Tibial artery (tissue), 4 donors: ENCODE results near the gene CLSTN1.
A peak's percentile ranks its signal among the peaks of the same experiment; 100 is the strongest.
"Not testable (repeated sequence)": the region's sequence is repeated elsewhere in the genome, so short reads cannot be mapped to it uniquely, and the experiment has no call there.

Experiments
- DNase-seq, 2 donors: peaks; one replicate each; pipeline ENCODE4 v3.0.0-alpha.2; 2019
- H3K27ac ChIP-seq, 2 donors: fragments of 200-600 bp; sonication (generic) in 1 of 2; 1 replicate in 1 of 2; 2 replicates in 1 of 2; pipeline ENCODE4 v1.5.1; 2018 to 2019; ENCODE audit warnings: mild to moderate bottlenecking in 1 of 2
- H3K27me3 ChIP-seq, 2 donors: fragments of 200-600 bp; sonication (generic) in 1 of 2; one replicate each; pipeline versions ENCODE4 v1.5.1 to v1.6.0; 2016 to 2019
- H3K36me3 ChIP-seq, 3 donors: fragments of 200-600 bp; sonication (generic) in 2 of 3; one replicate each; pipeline ENCODE4 v1.5.1; 2016 to 2019; ENCODE audit warnings: mild to moderate bottlenecking in 2 of 3
- H3K4me1 ChIP-seq, 4 donors: fragments of 200-600 bp; sonication (generic) in 2 of 4; 1 replicate in 3 of 4; 2 replicates in 1 of 4; pipeline ENCODE4 v1.5.1; 2016 to 2019
- H3K4me3 ChIP-seq, 2 donors: fragments of 200-600 bp; sonication (generic) in 1 of 2; 1 replicate in 1 of 2; 2 replicates in 1 of 2; pipeline ENCODE4 v1.5.1; 2018 to 2019; ENCODE audit warnings: mild to moderate bottlenecking in 2 of 2
- H3K9me3 ChIP-seq, 3 donors: fragments of 200-600 bp; sonication (generic) in 1 of 3; one replicate each; pipeline ENCODE4 v1.5.1; 2016 to 2019
- intact Hi-C: fragments of 100-400 bp; cut with DNase I; formaldehyde crosslinking; loops from one replicate; pipeline ENCODE4 v1.15.0; 2023; ENCODE audit warnings: low total_unique reads
- TF ChIP-seq, protein P1 (sequence below), 2 experiments: fragments of 200-600 bp in 1 of 2; fragments of 450-650 bp in 1 of 2; IDR thresholded peaks; one replicate each; pipeline ENCODE4 v1.5.1; 2017 to 2019; ENCODE audit warnings: antibody characterized with exemption in 2 of 2, mild to moderate bottlenecking in 1 of 2, moderate library complexity in 1 of 2

Gene CLSTN1

DNA sequence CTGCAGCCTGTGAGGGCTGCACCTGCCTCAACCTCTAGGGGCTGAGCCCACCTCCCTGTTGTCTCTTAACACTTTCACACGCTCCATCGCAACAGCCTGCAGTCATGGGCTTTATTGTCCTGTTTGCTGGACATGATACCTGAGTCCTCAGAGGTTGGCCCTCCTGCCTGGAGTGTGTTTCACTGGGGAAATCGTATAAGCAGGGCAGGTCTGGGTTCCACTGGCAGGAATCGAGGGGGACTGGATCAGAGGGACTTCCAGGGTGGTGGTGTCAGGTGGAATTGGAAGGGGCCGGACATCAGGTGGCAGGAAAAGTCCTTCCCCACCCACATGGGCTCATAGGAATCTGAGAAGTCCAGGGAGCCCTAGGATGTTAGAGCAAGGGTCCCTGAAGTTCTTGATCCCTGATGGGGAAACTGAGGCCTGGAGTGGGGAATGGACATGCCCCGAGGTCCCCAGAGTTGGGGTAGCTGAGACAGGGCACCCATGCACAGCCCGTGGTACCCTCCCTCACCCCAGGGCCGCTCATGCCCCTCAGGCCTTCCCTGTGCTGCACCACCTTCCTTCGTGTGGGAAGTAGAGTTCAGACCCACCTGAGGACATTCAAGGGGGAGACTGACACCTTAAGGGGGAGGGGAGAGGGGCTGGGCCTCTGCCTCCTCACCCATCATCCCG is 105.6 kb downstream of the CLSTN1 start:
- Histone ChIP-seq H3K9me3 (peaks cover 0 to 4% (median 4%) of the 10 kb centered on the region in 3 donors), H3K27me3 (no peaks in the 10 kb centered on the region), H3K4me3 (no peak overlapping the region), H3K27ac (no peak overlapping the region), H3K4me1 (peaks cover 0 to 8% (median 4%) of the 10 kb centered on the region in 4 donors), H3K36me3 (peaks cover 24 to 90% (median 67%) of the 10 kb centered on the region in 3 donors)
- intact Hi-C loops: no loop called here
- DNase-seq: no peak
- TF ChIP-seq, protein P1, sequence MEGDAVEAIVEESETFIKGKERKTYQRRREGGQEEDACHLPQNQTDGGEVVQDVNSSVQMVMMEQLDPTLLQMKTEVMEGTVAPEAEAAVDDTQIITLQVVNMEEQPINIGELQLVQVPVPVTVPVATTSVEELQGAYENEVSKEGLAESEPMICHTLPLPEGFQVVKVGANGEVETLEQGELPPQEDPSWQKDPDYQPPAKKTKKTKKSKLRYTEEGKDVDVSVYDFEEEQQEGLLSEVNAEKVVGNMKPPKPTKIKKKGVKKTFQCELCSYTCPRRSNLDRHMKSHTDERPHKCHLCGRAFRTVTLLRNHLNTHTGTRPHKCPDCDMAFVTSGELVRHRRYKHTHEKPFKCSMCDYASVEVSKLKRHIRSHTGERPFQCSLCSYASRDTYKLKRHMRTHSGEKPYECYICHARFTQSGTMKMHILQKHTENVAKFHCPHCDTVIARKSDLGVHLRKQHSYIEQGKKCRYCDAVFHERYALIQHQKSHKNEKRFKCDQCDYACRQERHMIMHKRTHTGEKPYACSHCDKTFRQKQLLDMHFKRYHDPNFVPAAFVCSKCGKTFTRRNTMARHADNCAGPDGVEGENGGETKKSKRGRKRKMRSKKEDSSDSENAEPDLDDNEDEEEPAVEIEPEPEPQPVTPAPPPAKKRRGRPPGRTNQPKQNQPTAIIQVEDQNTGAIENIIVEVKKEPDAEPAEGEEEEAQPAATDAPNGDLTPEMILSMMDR (IDR thresholded peaks at IDR 0.05): no peak

DNA sequence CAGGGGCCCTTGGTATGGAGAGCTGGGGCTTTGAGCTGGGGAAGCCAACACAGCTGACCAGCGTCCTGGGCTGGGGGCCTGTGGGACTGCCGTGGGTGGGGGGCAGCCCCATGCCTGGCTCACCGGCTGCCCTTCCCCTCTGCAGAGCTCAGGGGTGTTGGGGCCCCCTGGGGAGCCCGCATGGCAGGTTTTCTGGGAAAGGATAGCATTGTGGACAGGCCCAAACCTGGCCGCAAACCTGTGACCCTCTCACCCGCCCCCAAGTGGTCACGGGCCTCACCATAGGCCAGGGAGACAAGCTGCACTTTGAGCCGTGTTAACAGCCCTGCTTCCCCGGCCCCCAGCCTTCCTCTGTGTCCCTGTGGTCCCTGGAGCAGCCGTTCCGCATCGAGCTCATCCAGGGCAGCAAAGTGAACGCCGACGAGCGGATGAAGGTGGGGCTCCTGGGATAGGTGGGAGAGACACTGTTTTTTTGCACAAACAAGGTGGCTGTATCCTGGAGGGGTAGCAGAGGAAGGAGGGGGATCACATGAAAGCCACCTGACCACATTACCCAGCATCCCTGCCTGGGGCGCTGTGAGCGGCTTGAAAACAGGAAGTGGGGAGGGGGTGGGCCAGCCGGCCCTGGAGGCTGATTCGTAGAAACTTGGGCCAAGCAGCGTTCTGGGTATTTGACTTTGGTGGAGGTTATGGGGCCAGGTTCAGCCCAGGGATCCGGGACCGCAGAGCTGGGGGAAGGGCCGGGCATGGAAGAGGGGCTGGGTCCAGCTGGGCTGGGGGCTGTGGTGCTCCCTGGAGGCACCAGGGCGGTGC is 106.4 kb downstream of the CLSTN1 start:
- peaks cover 0 to 8% (median 4%) of the 10 kb centered on the region in 4 donors for H3K4me1 ChIP-seq
- no peak overlapping the region for H3K4me3 ChIP-seq
- intact Hi-C loops: no loop called here
- H3K9me3 ChIP-seq: no peaks in the 10 kb centered on the region
- TF ChIP-seq, protein P1 (IDR thresholded peaks at IDR 0.05): no peak
- DNase-seq: peak in 1 of 2 donors; percentile 58
- H3K27me3 ChIP-seq: no peaks in the 10 kb centered on the region
- H3K36me3 ChIP-seq: peaks cover 17 to 89% (median 66%) of the 10 kb centered on the region in 3 donors
- no peak overlapping the region for H3K27ac ChIP-seq

DNA sequence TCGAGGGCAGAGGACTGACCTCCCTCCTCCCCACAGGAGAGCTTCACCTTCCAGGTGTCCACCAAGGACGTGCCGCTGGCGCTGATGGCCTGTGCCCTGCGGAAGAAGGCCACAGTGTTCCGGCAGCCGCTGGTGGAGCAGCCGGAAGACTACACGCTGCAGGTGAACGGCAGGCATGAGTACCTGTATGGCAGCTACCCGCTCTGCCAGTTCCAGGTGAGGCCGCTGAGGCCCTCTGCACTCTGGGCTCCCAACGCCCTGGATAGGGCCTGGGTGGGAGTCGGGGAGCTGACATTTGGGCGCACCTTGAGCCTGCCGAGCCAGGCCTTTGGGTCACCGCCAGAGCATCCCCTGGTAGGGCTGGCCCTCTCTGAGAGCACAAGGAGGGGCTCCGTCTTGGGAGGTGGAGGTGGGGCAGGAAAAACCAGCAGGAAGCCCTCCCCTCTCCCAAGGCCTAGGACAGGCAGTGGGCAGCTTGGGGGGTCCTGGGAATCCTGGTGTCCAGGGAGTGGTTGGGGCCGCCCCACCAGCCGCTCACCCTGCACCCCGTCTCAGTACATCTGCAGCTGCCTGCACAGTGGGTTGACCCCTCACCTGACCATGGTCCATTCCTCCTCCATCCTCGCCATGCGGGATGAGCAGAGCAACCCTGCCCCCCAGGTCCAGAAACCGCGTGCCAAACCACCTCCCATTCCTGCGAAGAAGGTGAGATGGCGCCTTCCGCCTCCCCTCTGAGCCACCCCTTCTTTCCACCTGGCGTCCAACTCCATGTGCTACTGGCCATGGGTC is 107.2 kb downstream of the CLSTN1 start:
- H3K27me3 ChIP-seq: no peaks in the 10 kb centered on the region

DNA sequence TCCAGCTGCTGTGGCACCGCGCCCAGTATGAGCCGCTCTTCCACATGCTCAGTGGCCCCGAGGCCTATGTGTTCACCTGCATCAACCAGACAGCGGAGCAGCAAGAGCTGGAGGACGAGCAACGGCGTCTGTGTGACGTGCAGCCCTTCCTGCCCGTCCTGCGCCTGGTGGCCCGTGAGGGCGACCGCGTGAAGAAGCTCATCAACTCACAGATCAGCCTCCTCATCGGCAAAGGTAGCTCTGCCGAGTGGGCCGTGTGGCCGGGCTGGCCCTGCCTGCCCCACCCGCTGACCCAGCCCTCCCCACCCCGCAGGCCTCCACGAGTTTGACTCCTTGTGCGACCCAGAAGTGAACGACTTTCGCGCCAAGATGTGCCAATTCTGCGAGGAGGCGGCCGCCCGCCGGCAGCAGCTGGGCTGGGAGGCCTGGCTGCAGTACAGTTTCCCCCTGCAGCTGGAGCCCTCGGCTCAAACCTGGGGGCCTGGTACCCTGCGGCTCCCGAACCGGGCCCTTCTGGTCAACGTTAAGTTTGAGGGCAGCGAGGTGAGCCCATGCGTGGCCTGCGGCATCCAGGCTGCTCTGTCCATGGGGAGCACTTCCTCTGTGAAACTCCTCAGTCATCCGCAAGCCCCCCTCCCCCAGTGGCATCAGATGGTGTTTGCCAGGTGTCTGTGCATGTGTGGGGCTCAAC is 108.1 kb downstream of the CLSTN1 start:
- H3K27ac ChIP-seq: no peak overlapping the region
- TF ChIP-seq, protein P1 (IDR thresholded peaks at IDR 0.05): no peak
- no peaks in the 10 kb centered on the region for H3K27me3 ChIP-seq
- no peak for DNase-seq
- peaks cover 0 to 8% (median 4%) of the 10 kb centered on the region in 4 donors for H3K4me1 ChIP-seq
- H3K36me3 ChIP-seq: peaks cover 19 to 89% (median 61%) of the 10 kb centered on the region in 3 donors
- H3K9me3 ChIP-seq: no peaks in the 10 kb centered on the region
- no peak overlapping the region for H3K4me3 ChIP-seq
- intact Hi-C loops: no loop called here

More for the DNA sequence above, 107.2 kb downstream of the CLSTN1 start:
- intact Hi-C loops: no loop called here
- peaks cover 14 to 89% (median 61%) of the 10 kb centered on the region in 3 donors for H3K36me3 ChIP-seq
- TF ChIP-seq, protein P1 (IDR thresholded peaks at IDR 0.05): no peak
- no peak for DNase-seq
- H3K4me1 ChIP-seq: peaks cover 0 to 8% (median 4%) of the 10 kb centered on the region in 4 donors
- no peaks in the 10 kb centered on the region for H3K9me3 ChIP-seq
- H3K4me3 ChIP-seq: no peak overlapping the region
- H3K27ac ChIP-seq: no peak overlapping the region

DNA sequence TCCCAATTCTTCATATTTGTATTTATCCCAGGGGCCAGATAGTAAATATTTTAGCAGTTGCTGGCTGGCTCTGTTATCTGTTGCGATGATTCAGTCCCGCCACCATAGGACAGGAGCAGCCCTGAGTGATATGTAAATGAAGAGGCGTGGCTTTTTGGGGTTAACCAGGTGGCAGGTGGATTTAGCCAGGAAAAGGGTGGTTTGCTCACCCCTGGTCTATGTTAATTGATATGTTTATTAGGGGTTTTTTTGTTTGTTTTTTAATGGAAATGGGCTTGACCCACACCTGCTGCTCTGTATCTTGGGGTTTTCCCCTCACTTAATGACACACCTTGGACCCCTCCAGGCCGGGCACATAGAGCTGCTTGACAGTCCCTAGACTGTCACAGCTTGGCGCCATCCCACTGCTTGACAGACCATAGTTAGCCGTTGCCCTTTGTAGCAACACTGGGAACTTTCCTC is 109.5 kb downstream of the CLSTN1 start:
- no peak overlapping the region for H3K4me3 ChIP-seq
- peaks cover 19 to 84% (median 57%) of the 10 kb centered on the region in 3 donors for H3K36me3 ChIP-seq
- H3K9me3 ChIP-seq: no peaks in the 10 kb centered on the region
- H3K27ac ChIP-seq: no peak overlapping the region
- TF ChIP-seq, protein P1 (IDR thresholded peaks at IDR 0.05): no peak
- intact Hi-C loops: no loop called here
- DNase-seq: no peak
- peaks cover 0 to 7% (median 3%) of the 10 kb centered on the region in 4 donors for H3K4me1 ChIP-seq
- no peaks in the 10 kb centered on the region for H3K27me3 ChIP-seq

DNA sequence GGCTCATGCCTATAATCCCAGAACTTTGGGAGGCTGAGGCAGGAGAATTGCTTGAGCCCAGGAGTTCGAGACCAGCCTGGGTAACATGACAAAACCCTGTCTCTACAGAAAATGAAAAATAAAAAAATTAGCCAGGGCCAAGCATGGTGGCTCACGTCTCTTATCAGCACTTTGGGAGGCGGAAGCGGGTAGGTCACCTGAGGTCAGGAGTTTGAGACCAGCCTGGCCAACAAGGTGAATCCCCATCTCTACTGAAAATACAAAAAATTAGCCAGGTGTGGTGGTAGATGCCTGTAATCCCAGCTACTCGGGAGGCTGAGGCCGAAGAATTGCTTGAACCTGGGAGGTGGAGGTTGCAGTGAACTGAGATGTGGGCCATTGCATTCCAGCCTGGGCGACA is 111.0 kb downstream of the CLSTN1 start:
- intact Hi-C loops, DNase-seq, H3K9me3 ChIP-seq, H3K4me3 ChIP-seq, H3K4me1 ChIP-seq, H3K27me3 ChIP-seq, H3K27ac ChIP-seq: not testable (repeated sequence)
- H3K36me3 ChIP-seq: peaks cover 19 to 72% (median 53%) of the 10 kb centered on the region in 3 donors
